Upper lobe of left lung (tissue), 4 donors: ENCODE measurements around the gene OSCAR.

Experiments used
- POLR2A ChIP-seq, 4 donors: fragments of 450-650 bp; IDR thresholded peaks; one replicate each; pipeline ENCODE4 v1.5.1; 2016 to 2017; ENCODE audit warnings: antibody characterized with exemption in 4 of 4, mild to moderate bottlenecking in 2 of 4
- POLR2AphosphoS5 ChIP-seq, 2 donors: sonication (generic); formaldehyde crosslinking; IDR thresholded peaks; one replicate each; pipeline ENCODE4 v1.5.1; 2017; ENCODE audit warnings: antibody characterized with exemption in 2 of 2
- TF ChIP-seq, protein P1 (sequence below), 6 experiments: fragments of 450-650 bp in 4 of 6; fragments of 200-600 bp in 2 of 6; sonication (generic) in 2 of 6; IDR thresholded peaks; one replicate each; pipeline ENCODE4 v1.5.1; 2016 to 2019; ENCODE audit warnings: antibody characterized with exemption in 6 of 6

- TF ChIP-seq, protein P1, sequence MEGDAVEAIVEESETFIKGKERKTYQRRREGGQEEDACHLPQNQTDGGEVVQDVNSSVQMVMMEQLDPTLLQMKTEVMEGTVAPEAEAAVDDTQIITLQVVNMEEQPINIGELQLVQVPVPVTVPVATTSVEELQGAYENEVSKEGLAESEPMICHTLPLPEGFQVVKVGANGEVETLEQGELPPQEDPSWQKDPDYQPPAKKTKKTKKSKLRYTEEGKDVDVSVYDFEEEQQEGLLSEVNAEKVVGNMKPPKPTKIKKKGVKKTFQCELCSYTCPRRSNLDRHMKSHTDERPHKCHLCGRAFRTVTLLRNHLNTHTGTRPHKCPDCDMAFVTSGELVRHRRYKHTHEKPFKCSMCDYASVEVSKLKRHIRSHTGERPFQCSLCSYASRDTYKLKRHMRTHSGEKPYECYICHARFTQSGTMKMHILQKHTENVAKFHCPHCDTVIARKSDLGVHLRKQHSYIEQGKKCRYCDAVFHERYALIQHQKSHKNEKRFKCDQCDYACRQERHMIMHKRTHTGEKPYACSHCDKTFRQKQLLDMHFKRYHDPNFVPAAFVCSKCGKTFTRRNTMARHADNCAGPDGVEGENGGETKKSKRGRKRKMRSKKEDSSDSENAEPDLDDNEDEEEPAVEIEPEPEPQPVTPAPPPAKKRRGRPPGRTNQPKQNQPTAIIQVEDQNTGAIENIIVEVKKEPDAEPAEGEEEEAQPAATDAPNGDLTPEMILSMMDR (IDR thresholded peaks at IDR 0.05) = no peak
- TF ChIP-seq POLR2AphosphoS5 (IDR thresholded peaks at IDR 0.05) (no peak), POLR2A (IDR thresholded peaks at IDR 0.05) (no peak)
Measured at GRCh38 chr19:54149021-54149812, 48.6 kb upstream of the OSCAR start.
